Measurements from ENCODE around the gene PXMP2. TPM values are rescaled to one million over a fixed set of nuclear protein-coding genes. Genes with fewer than 3 reads are reported as not detected.

The PXMP2 gene
- polyA plus RNA-seq, 4 donors = 47.2 to 121 (median 80.8) TPM

DNA sequence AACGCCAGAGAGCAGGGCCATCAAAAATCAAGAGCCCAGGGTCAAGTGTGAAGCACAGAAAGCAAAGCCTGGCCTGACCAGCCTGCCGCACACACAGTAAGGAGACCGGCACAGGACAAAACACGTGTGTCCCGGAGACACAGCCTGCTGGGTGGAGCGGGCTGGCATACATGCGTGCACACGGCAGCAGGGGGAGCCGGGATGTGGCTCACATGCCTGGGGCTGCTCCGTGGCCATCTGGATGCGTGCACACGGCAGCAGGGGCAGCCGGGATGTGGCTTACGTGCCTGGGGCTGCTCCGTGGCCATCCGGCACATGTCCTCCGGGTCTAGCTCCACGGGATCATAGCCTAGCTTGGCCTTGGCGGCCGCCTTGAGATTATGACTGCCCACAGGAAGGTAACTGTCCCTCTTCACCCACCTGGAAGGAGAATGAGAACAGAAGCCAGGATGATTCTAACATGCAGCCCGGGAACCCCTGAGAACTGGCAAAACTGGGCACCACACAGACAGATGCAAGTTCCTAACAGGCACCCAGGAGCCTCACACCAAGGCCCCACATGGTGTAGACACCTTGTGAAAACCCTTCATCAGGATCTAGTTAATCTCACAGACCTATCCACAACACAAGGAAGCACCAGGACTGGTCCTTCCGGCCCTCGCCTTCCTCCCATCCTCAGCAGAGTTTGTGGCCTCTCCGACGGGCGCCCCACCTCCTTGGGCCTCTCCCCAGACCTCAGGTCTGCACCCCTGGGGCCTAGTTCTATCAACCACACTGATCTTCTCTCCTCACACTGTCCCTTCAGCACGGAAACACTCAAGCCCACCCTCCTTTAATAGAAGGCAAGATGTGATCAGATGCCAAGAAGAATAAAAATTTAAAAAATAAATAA is 13.9 kb upstream of the PXMP2 start:
- Histone ChIP-seq H3K4me3 (ENCODE audit: low read depth in 1 of 3, low read length in 3 of 3) (no peak overlapping the region), H3K9me3 (ENCODE audit: control insufficient read depth in 2 of 2, insufficient read depth in 1 of 2, low read depth in 1 of 2, low read length in 1 of 2) (no peaks in the 10 kb centered on the region), H3K36me3 (ENCODE audit: control insufficient read depth in 3 of 3, insufficient read depth in 2 of 3, low read depth in 1 of 3, low read length in 3 of 3) (peaks cover 13 to 87% (median 14%) of the 10 kb centered on the region in 3 donors), H3K4me1 (ENCODE audit: control insufficient read depth in 3 of 3, insufficient read depth in 2 of 3, low read depth in 1 of 3, low read length in 2 of 3) (no peaks in the 10 kb centered on the region), H3K27me3 (ENCODE audit: control insufficient read depth in 3 of 3, insufficient read depth in 3 of 3, low read length in 3 of 3) (no peaks in the 10 kb centered on the region), H3K27ac (ENCODE audit: low read depth in 1 of 3, low read length in 2 of 3) (no peak overlapping the region)
- FAIRE-seq = no peak
- WGBS, 3 donors = 93 to 95% (median 94%) methylated on average over 27 of the region's 27 CpGs
- no peak for DNase-seq

DNA sequence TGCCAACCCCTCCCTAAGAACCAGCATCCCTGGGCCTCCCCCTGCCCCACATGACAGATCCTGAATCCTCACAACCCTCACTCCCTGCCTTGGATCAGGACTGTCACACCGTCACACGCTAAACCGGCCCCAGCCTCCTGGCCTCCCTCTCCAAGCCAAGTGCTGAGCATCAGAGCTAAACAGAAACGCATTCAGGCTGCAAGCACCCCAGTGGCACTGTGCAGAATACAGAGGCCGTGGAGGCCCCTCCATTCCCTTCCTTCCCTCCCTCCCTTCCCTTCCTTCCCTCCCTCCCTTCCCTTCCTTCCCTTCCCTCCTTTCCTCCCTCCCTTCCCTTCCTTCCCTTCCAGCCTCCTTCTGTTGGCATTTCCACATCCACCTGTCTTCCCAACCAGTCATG is 12.8 kb upstream of the PXMP2 start:
- Histone ChIP-seq H3K27ac (ENCODE audit: low read depth in 1 of 3, low read length in 2 of 3) (no peak overlapping the region), H3K4me1 (ENCODE audit: control insufficient read depth in 3 of 3, insufficient read depth in 2 of 3, low read depth in 1 of 3, low read length in 2 of 3) (no peaks in the 10 kb centered on the region), H3K4me3 (ENCODE audit: low read depth in 1 of 3, low read length in 3 of 3) (no peak overlapping the region), H3K36me3 (ENCODE audit: control insufficient read depth in 3 of 3, insufficient read depth in 2 of 3, low read depth in 1 of 3, low read length in 3 of 3) (peaks cover 12 to 84% (median 13%) of the 10 kb centered on the region in 3 donors), H3K27me3 (ENCODE audit: control insufficient read depth in 3 of 3, insufficient read depth in 3 of 3, low read length in 3 of 3) (no peaks in the 10 kb centered on the region), H3K9me3 (ENCODE audit: control insufficient read depth in 2 of 2, insufficient read depth in 1 of 2, low read depth in 1 of 2, low read length in 1 of 2) (no peaks in the 10 kb centered on the region)
- WGBS, 3 donors = 91 to 97% (median 95%) methylated on average over 5 of the region's 5 CpGs
- FAIRE-seq = no peak
- no peak for DNase-seq

DNA sequence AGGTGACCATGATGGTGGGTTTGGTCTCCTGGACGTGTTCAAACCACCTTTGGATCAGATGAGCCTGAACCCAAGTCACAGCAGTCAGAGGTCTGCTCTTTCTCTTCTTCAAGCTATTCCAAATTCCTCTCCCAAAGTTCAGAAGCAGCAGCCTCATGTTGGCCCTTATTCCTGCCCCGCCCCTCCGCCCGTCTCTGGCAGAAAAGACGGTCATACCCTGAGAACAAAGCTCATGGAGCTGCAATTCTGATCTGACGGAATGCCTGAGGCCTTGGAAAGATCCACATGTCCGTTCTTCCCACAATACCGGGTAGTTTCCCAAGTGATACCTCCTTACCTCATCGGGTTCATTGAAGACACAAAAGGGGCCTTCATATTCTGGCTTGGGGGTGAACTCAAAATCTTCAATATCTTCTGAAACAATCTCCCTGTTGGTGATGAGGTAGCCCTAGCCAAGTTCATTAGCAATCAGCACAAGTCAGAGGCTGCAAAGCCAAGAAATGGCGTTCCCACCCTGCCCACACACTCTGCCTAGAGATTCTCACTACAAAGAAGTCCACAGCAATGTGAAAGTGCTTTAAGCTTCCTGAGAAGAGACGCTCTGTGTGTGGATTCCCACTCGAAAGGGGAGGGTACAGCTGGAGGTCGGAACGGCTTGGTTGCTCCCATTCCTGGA is 11.5 kb upstream of the PXMP2 start:
- peak in 1 of 2 donors; percentile 17 for DNase-seq
- no peaks in the 10 kb centered on the region for H3K27me3 ChIP-seq (ENCODE audit: control insufficient read depth in 3 of 3, insufficient read depth in 3 of 3, low read length in 3 of 3)
- FAIRE-seq = no peak
- WGBS, 3 donors = 80 to 90% (median 85%) methylated on average over 14 of the region's 14 CpGs
- H3K4me1 ChIP-seq (ENCODE audit: control insufficient read depth in 3 of 3, insufficient read depth in 2 of 3, low read depth in 1 of 3, low read length in 2 of 3) = no peaks in the 10 kb centered on the region
- H3K36me3 ChIP-seq (ENCODE audit: control insufficient read depth in 3 of 3, insufficient read depth in 2 of 3, low read depth in 1 of 3, low read length in 3 of 3) = peaks cover 12 to 79% (median 13%) of the 10 kb centered on the region in 3 donors
- no peak overlapping the region for H3K27ac ChIP-seq (ENCODE audit: low read depth in 1 of 3, low read length in 2 of 3)
- no peaks in the 10 kb centered on the region for H3K9me3 ChIP-seq (ENCODE audit: control insufficient read depth in 2 of 2, insufficient read depth in 1 of 2, low read depth in 1 of 2, low read length in 1 of 2)
- H3K4me3 ChIP-seq (ENCODE audit: low read depth in 1 of 3, low read length in 3 of 3) = no peak overlapping the region

DNA sequence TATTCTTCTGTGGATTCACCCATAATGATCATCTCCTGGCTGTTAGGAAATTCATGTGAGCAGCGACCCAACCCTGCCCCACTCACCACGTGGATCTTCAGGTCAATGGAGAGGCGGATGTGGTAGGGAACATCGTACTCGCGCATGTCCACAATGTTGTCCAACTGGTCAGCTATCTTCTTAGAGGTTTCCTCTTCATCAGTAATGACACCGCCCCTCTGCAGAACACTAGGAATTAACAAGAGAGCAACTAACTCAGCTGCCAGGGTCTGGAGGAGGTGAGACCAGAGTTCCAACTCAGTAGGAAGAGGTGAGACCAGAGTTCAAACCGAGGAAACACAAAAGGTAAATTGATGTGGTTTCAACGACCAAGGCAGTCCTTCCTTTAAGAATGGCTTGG is 9.9 kb upstream of the PXMP2 start:
- FAIRE-seq (no peak), DNase-seq (no peak)
- peaks cover 9 to 70% (median 10%) of the 10 kb centered on the region in 3 donors for H3K36me3 ChIP-seq (ENCODE audit: control insufficient read depth in 3 of 3, insufficient read depth in 2 of 3, low read depth in 1 of 3, low read length in 3 of 3)
- no peaks in the 10 kb centered on the region for H3K9me3 ChIP-seq (ENCODE audit: control insufficient read depth in 2 of 2, insufficient read depth in 1 of 2, low read depth in 1 of 2, low read length in 1 of 2)
- H3K27ac ChIP-seq (ENCODE audit: low read depth in 1 of 3, low read length in 2 of 3) = no peak overlapping the region
- H3K4me1 ChIP-seq (ENCODE audit: control insufficient read depth in 3 of 3, insufficient read depth in 2 of 3, low read depth in 1 of 3, low read length in 2 of 3) = no peaks in the 10 kb centered on the region
- no peak overlapping the region for H3K4me3 ChIP-seq (ENCODE audit: low read depth in 1 of 3, low read length in 3 of 3)
- 81 to 90% (median 85%) methylated on average over 9 of the region's 9 CpGs for WGBS, 3 donors
- no peaks in the 10 kb centered on the region for H3K27me3 ChIP-seq (ENCODE audit: control insufficient read depth in 3 of 3, insufficient read depth in 3 of 3, low read length in 3 of 3)

DNA sequence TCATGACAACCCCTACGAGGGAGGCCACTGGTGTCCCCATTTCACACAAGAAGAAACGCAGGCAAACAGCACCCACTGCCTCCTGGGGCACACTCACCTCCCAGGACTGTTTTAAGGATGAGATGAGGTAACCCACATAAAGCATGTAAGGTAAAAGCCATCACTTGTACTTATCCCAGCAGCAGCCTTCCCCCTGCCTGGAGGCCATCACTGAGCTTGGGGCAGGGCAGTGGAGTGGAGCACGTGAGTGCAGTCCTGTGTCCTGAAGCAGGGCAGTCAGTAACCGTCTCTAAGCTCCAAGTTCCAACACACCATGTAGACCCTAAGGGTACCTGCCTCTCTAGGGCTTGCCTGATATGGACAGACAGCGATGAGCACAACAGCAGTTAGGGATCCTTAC is 2.0 kb upstream of the PXMP2 start:
- FAIRE-seq = no peak
- Histone ChIP-seq H3K36me3 (ENCODE audit: control insufficient read depth in 3 of 3, insufficient read depth in 2 of 3, low read depth in 1 of 3, low read length in 3 of 3) (peaks cover 0 to 12% (median 0%) of the 10 kb centered on the region in 3 donors), H3K4me3 (ENCODE audit: low read depth in 1 of 3, low read length in 3 of 3) (no peak overlapping the region), H3K9me3 (ENCODE audit: control insufficient read depth in 2 of 2, insufficient read depth in 1 of 2, low read depth in 1 of 2, low read length in 1 of 2) (no peaks in the 10 kb centered on the region), H3K27ac (ENCODE audit: low read depth in 1 of 3, low read length in 2 of 3) (no peak overlapping the region), H3K27me3 (ENCODE audit: control insufficient read depth in 3 of 3, insufficient read depth in 3 of 3, low read length in 3 of 3) (no peaks in the 10 kb centered on the region), H3K4me1 (ENCODE audit: control insufficient read depth in 3 of 3, insufficient read depth in 2 of 3, low read depth in 1 of 3, low read length in 2 of 3) (peaks cover 2 to 9% (median 4%) of the 10 kb centered on the region in 3 donors)
- WGBS, 3 donors = 68 to 79% (median 73%) methylated on average over 5 of the region's 5 CpGs
- DNase-seq = no peak

DNA sequence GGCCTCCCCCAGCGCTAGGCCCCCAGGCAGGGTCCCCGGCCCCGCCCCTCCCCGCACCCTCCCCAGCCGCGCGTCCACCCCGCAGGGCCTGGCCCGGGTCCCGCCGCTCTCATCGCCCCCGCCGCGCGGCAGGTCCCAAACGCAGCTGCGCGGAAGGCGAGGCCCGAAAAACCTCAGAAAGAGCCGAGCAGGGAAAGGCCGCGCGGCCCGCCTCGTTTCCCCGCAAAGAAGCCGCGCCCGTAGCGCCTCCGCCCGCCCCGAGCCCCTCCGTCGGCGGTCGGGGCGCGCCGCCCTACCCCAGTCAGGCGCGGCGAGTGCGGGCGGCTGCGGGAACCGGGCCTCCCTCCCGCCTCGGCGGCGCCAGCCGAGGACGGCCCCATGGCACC is 569 bp upstream of the PXMP2 start:
- peak overlapping the region in 2 of 3 donors; percentile 74 for H3K27ac ChIP-seq (ENCODE audit: low read depth in 1 of 3, low read length in 2 of 3)
- FAIRE-seq (no peak), DNase-seq (no peak)
- WGBS, 3 donors = 0% methylated on average over 47 to 55 of the region's 55 CpGs
- H3K36me3 ChIP-seq (ENCODE audit: control insufficient read depth in 3 of 3, insufficient read depth in 2 of 3, low read depth in 1 of 3, low read length in 3 of 3) = peaks cover 0 to 14% (median 3%) of the 10 kb centered on the region in 3 donors
- H3K4me1 ChIP-seq (ENCODE audit: control insufficient read depth in 3 of 3, insufficient read depth in 2 of 3, low read depth in 1 of 3, low read length in 2 of 3) = peaks cover 2 to 9% (median 4%) of the 10 kb centered on the region in 3 donors
- H3K4me3 ChIP-seq (ENCODE audit: low read depth in 1 of 3, low read length in 3 of 3) = peak overlapping the region; percentile 52 to 79 (median 78)
- no peaks in the 10 kb centered on the region for H3K27me3 ChIP-seq (ENCODE audit: control insufficient read depth in 3 of 3, insufficient read depth in 3 of 3, low read length in 3 of 3)
- no peaks in the 10 kb centered on the region for H3K9me3 ChIP-seq (ENCODE audit: control insufficient read depth in 2 of 2, insufficient read depth in 1 of 2, low read depth in 1 of 2, low read length in 1 of 2)

DNA sequence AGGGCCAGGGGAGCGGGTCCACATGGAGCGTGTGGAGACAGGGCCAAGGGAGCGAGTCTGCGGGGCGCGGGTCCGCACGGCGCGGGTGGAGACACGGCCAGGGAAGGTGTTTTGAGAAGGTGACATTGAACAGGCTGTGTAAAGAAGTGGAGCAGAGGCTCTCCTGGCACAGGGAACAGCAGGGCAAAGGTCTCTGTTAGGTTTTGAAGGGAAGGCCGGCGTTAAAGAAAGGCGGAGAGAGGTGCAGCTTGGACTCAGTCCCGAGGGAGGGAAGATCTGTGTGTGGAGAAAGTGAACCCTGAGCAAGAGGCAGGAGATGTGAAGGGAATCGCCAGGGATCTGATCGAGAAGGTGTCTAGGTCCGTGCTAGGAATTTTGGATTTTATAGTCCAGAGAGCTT is 1.8 kb downstream of the PXMP2 start:
- FAIRE-seq = no peak
- Histone ChIP-seq H3K27me3 (ENCODE audit: control insufficient read depth in 3 of 3, insufficient read depth in 3 of 3, low read length in 3 of 3) (no peaks in the 10 kb centered on the region), H3K9me3 (ENCODE audit: control insufficient read depth in 2 of 2, insufficient read depth in 1 of 2, low read depth in 1 of 2, low read length in 1 of 2) (no peaks in the 10 kb centered on the region), H3K27ac (ENCODE audit: low read depth in 1 of 3, low read length in 2 of 3) (peak overlapping the region; percentile 63 to 87 (median 85)), H3K36me3 (ENCODE audit: control insufficient read depth in 3 of 3, insufficient read depth in 2 of 3, low read depth in 1 of 3, low read length in 3 of 3) (peaks cover 0 to 15% (median 3%) of the 10 kb centered on the region in 3 donors), H3K4me3 (ENCODE audit: low read depth in 1 of 3, low read length in 3 of 3) (peak overlapping the region in 2 of 3 donors; percentile 38 to 58), H3K4me1 (ENCODE audit: control insufficient read depth in 3 of 3, insufficient read depth in 2 of 3, low read depth in 1 of 3, low read length in 2 of 3) (peaks cover 2 to 9% (median 4%) of the 10 kb centered on the region in 3 donors)
- WGBS, 3 donors = 16 to 67% (median 41%) methylated on average over 18 of the region's 18 CpGs
- DNase-seq = peak; percentile 83 to 96

DNA sequence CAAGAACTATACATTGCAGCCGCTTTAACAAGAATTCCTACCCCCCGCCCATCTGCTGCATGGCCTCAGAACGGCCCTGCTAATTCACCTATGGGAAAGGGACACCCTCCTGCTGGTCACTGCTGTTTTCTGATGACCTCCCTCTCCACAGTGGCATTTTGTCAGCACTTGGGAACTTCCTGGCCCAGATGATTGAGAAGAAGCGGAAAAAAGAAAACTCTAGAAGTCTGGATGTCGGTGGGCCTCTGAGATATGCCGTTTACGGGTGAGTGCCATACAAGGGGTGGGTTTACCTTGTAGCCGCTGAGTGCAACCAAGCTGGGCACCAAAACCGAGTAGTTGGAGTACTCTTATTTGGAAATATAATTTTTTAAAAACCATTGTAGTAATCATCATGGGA is 2.7 kb downstream of the PXMP2 start:
- H3K4me3 ChIP-seq (ENCODE audit: low read depth in 1 of 3, low read length in 3 of 3) = no peak overlapping the region
- peaks cover 2 to 9% (median 4%) of the 10 kb centered on the region in 3 donors for H3K4me1 ChIP-seq (ENCODE audit: control insufficient read depth in 3 of 3, insufficient read depth in 2 of 3, low read depth in 1 of 3, low read length in 2 of 3)
- H3K27ac ChIP-seq (ENCODE audit: low read depth in 1 of 3, low read length in 2 of 3) = peak overlapping the region in 2 of 3 donors; percentile 22 to 85
- no peak for DNase-seq
- H3K9me3 ChIP-seq (ENCODE audit: control insufficient read depth in 2 of 2, insufficient read depth in 1 of 2, low read depth in 1 of 2, low read length in 1 of 2) = no peaks in the 10 kb centered on the region
- H3K36me3 ChIP-seq (ENCODE audit: control insufficient read depth in 3 of 3, insufficient read depth in 2 of 3, low read depth in 1 of 3, low read length in 3 of 3) = peaks cover 0 to 17% (median 3%) of the 10 kb centered on the region in 3 donors
- 90 to 94% (median 91%) methylated on average over 9 of the region's 9 CpGs for WGBS, 3 donors
- no peaks in the 10 kb centered on the region for H3K27me3 ChIP-seq (ENCODE audit: control insufficient read depth in 3 of 3, insufficient read depth in 3 of 3, low read length in 3 of 3)
- no peak for FAIRE-seq

Data from small intestine (tissue), 7 donors.